ENCODE data around the gene NTRK2.

- TF ChIP-seq POLR2A (IDR thresholded peaks at IDR 0.05) (no peak), CTCF (IDR thresholded peaks at IDR 0.05) (no peak)
Observed at GRCh38 chr9:84812847-84813246, 143.3 kb downstream of the NTRK2 start.
